GM19025 (cell line): ENCODE data around the gene MYBPC2.
"Not testable (repeated sequence)": the region's sequence is repeated elsewhere in the genome, so short reads cannot be mapped to it uniquely, and the experiment has no call there.

ENCODE experiments used
- ATAC-seq: cut with Tn5 transposase; IDR thresholded peaks from one replicate; pipeline ENCODE4 v1.9.1; 2021; ENCODE audit warnings: mild to moderate bottlenecking, low read depth, moderate library complexity; ENCODE audit not compliant: unreplicated experiment

Gene MYBPC2

GRCh38 chr19:50455992-50456391 lies 23.3 kb downstream of the MYBPC2 start:
- ATAC-seq: no peak

DNA sequence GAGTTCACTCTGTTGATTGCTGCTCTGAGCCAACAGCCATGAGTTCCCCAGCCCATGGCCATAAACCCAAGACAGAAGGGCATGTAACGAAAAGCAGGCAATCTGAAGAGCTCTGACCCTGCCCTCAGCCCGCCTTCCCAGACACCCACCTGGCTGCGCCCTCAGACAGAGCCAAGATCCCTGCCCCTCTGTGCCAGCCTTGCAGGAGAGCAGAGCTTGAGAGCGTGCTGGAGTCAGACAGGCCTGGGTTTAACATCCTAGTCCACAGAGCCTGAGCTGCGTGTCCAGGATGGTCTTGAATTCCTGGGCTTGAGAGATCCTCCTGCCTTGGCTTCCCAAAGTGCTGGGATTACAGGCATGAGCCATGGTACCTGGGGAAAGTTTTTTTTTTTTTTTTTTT lies 24.6 kb downstream of the MYBPC2 start:
- ATAC-seq: no peak

DNA sequence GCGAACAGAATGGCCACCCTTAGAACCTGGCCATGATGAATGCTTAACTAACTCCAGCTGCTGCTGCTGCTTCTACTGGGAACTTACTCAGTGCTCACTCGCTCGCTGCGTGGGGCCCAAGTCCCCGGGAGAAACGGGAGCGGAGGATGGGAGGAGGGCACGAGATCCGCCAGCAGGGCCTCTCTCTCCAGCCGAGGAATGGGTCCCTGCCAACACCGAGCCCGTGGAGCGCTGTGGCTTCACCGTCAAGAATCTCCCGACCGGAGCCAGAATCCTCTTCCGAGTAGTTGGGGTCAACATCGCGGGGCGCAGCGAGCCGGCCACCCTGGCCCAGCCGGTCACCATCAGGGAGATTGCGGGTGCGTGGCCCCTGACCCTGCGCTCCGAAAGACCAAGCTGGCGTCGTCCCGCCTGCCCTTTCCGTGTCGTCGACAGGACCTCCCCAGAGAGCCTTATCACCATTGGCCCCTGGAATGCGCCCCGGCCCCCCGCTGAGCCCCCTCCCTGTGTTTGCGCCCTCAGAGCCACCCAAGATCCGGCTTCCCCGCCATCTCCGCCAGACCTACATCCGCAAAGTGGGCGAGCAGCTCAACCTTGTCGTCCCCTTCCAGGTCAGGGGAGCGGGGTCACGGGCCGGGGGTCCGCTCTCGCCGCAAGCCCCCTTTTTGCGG lies 25.8 kb downstream of the MYBPC2 start:
- ATAC-seq: no peak

GRCh38 chr19:50459067-50459456 lies 26.4 kb downstream of the MYBPC2 start:
- no peak for ATAC-seq

- ATAC-seq: no peak
Observed at GRCh38 chr19:50459638-50460037, 26.9 kb downstream of the MYBPC2 start.

GRCh38 chr19:50460161-50460765 lies 27.6 kb downstream of the MYBPC2 start:
- no peak for ATAC-seq

DNA sequence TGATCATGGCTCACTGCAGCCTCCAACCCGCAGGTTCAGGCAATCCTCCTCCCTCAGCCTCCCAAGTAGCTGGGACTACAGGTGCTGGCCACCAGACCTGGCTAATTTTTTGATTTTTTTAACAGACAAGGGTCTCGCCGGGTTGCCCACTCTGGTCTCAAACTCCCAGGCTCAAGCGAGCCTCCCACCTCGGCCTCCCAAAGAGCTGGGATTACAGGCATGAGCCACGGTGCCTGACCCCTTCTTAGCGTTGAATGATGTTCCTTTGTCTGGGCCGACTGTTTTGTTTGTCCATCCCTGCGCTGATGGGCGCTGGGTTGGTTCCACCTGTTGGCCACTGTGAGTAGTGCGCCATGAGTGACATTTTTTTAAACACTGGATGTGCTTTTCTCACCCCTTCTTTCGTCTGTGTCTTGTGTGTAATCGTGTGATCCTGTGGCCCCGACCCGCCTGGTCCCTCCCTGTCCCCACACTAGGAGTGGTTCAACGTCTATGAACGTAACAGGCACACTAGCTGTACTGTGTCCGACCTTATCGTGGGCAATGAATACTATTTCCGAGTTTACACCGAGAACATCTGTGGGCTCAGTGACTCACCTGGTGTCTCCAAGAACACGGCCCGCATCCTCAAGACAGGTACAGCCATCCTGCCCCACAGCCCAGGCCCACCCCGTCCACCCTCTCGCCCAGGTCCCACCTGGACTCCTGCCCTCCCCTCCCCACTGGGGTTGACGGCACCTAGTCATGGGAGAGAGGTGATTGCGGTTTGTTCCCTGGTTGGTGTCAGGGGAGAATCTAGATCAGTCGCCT lies 28.6 kb downstream of the MYBPC2 start:
- no peak for ATAC-seq

- ATAC-seq: no peak
Observed at GRCh38 chr19:50462970-50463369, 30.3 kb downstream of the MYBPC2 start.

GRCh38 chr19:50464348-50464747 lies 31.7 kb downstream of the MYBPC2 start:
- ATAC-seq: no peak

DNA sequence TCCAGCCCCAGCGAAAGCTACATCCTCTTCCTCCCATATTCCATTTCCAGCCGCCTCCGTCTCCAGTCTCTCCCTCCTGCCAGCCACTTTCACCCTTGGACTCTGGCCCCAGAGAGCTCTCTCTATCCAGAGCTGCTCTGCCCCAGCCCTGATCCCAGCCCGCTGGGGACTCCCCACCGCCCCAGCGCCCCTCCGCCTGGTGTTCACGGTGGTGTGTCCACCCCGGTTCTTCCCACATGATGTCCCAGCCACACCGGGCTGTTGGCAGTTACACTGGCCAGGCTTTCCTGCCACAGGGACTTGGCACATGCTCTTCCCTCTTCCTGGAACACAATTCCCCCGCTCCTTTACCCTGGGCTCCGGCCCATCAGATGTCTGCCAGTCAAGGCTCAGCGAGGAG lies 32.3 kb downstream of the MYBPC2 start:
- no peak for ATAC-seq

DNA sequence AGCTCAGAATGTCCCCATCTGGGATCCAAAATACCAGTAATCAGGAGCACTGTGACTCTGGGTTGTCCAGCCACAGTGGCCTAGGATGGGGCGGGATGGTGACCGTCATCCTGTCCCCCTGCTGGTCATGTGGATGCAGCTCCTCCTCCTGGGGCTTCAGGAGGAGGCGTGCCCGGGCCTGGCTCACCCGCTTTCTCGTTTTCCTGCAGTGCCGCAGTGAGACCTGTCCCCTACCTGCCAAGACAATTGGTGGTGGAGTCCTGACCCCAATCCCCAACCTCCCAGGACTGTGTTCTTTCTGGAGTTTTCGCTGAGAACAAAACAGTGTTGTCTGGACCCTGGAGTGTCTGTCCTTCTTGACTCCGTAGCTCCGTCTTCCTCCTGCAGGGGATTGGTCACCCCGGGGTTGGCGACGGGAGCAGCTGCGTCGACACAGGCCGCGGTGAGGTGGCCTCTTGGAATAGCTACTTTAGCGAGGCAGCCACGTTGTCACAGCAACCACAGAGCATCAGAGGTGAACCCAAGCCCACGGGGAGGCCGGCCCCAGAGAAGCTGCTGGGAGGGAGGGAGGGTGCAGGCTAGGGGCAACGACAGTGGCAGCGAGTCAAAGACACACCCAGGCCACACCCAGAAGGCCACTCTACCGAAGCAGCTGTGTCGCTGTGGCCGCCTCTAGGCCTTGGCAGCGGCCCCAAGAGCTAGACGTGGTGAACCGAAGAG lies 33.5 kb downstream of the MYBPC2 start:
- no peak for ATAC-seq

GRCh38 chr19:50466706-50467039 lies 34.0 kb downstream of the MYBPC2 start:
- ATAC-seq: no peak

GRCh38 chr19:50467566-50467965 lies 34.9 kb downstream of the MYBPC2 start:
- no peak for ATAC-seq

DNA sequence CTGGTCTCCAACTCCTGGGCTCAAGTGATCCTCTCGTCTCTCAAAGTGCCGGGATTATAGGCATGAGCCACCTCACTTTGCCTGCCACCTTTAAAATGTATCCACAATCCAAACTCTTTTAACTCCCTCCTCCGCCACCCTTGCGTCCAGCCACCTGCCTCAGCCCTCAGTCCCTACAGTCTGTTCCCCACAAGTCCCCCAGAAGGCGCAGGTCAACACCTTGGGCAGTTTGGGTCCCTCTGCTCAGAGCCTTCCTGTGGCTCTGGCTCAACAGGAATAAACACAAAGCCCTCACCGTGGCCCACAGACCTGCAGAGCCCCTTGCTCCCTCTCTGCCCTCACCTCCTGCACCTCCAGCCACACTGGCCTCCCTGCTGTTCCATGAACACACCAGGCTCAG lies 36.1 kb downstream of the MYBPC2 start:
- ATAC-seq: no peak

GRCh38 chr19:50473336-50473735 lies 40.6 kb downstream of the MYBPC2 start:
- ATAC-seq: not testable (repeated sequence)

- no peak for ATAC-seq
Observed at GRCh38 chr19:50475101-50475568, 42.4 kb downstream of the MYBPC2 start.

DNA sequence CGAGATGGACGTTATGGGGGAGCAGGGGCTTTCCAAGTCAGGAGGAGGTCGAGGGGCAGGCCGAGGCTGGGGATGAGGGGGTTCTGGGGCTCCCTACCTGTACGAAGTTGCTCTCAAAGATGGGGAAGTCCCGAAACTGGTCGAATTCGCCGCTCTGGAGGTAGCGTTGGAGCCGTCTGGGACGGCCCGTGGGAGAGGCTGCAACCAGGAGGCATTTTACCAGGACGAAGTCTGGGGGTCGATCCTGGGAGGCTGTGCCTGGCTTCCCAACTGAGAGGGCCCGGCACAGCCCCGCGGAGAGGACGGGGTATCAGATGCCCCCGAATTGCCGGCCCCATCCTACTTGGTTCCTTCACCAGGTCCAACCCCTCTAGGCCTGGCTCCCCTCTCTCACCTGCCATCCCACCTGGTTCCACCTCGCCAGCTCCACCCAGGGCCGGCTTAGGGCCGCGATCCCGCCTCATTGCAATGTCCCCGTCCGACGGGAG lies 43.1 kb downstream of the MYBPC2 start:
- ATAC-seq: peak; percentile 2

DNA sequence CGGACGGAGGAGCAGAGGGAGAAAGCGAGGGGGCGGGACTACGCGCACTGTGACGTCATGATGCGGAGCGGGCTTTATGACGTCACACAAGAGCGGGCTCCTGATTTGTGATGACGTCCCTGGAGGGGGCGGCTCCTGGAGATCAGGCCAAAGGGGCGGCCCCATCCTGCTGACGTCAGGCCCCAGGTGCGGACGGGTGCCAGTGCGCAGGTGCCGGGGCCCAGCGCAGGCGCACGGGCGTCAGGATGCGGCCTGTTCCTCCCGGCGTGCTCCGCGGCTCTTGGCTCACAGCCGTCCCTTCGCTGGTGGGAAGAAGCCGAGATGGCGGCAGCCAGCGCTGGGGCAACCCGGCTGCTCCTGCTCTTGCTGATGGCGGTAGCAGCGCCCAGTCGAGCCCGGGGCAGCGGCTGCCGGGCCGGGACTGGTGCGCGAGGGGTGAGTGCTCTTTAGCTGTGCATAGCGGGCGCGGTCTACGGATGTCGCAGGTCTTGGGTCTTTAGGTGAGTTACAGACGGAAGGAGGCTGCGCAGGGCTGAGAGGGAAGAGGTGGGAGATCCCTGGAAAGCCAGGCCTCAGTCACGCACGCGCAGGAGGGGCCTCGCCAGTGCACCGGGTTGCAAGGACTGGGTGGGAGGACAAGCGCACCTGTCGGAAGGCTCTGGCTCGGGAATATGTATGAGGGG lies 43.7 kb downstream of the MYBPC2 start, which contains the start of the genes EMC10 and GARIN5A:
TSS of gene EMC10 (plus strand) at position 284 of the 683 bp plus-strand sequence. CDS start at position 322, 38 bp downstream.
TSS of gene GARIN5A (minus strand) at position 625 of the 683 bp plus-strand sequence. CDS start at position 165, 460 bp downstream.
- peak; percentile 83 for ATAC-seq

DNA sequence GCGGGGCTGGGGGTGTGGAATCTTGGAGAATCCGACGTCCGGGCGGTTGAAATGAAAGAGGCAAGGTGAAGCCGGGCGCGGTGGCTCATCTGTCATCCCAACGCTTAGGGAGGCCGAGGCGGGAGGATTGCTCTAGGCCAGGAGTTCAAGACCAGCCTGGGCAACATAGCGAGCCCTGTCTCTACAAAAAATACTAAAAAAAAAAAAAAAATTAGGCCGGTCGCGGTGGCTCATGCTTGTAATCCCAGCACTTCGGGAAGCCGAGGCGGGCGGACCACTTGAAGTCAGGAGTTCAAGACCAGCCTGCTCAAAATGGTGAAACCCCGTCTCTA lies 44.2 kb downstream of the MYBPC2 start:
- no peak for ATAC-seq
